ENCODE data around the gene ST3GAL3.
"Not testable (repeated sequence)": the region's sequence is repeated elsewhere in the genome, so short reads cannot be mapped to it uniquely, and the experiment has no call there.

Gene ST3GAL3

GRCh38 chr1:43769350-43769908, 62.1 kb downstream of the ST3GAL3 start:
- no peak overlapping the region for H3K9ac ChIP-seq (ENCODE audit: low read depth in 1 of 2, low read length in 2 of 2)
- H3K27ac ChIP-seq (ENCODE audit: low read depth, low read length): no peak overlapping the region
- no peaks in the 10 kb centered on the region for H3K27me3 ChIP-seq (ENCODE audit: control insufficient read depth in 1 of 2, insufficient read depth in 2 of 2, low read length in 2 of 2)
- H3K4me3 ChIP-seq (ENCODE audit: low read depth in 1 of 2, low read length in 2 of 2): no peak overlapping the region
- no peaks in the 10 kb centered on the region for H3K9me3 ChIP-seq (ENCODE audit: control insufficient read depth in 1 of 2, low read length in 2 of 2)
- no peaks in the 10 kb centered on the region for H3K36me3 ChIP-seq (ENCODE audit: control insufficient read depth in 1 of 2, insufficient read depth in 2 of 2, low read length in 2 of 2)
- H3K4me1 ChIP-seq (ENCODE audit: control insufficient read depth in 1 of 2, insufficient read depth in 2 of 2, low read length in 2 of 2): no peaks in the 10 kb centered on the region

- no peak overlapping the region for H3K9ac ChIP-seq (ENCODE audit: low read depth in 1 of 2, low read length in 2 of 2)
- H3K36me3 ChIP-seq (ENCODE audit: control insufficient read depth in 1 of 2, insufficient read depth in 2 of 2, low read length in 2 of 2): no peaks in the 10 kb centered on the region
- H3K4me1 ChIP-seq (ENCODE audit: control insufficient read depth in 1 of 2, insufficient read depth in 2 of 2, low read length in 2 of 2): no peaks in the 10 kb centered on the region
- no peaks in the 10 kb centered on the region for H3K27me3 ChIP-seq (ENCODE audit: control insufficient read depth in 1 of 2, insufficient read depth in 2 of 2, low read length in 2 of 2)
- no peaks in the 10 kb centered on the region for H3K9me3 ChIP-seq (ENCODE audit: control insufficient read depth in 1 of 2, low read length in 2 of 2)
- H3K4me3 ChIP-seq (ENCODE audit: low read depth in 1 of 2, low read length in 2 of 2): no peak overlapping the region
- no peak overlapping the region for H3K27ac ChIP-seq (ENCODE audit: low read depth, low read length)
These were observed 62.8 kb downstream of the ST3GAL3 start for GRCh38 chr1:43770111-43770510.

GRCh38 chr1:43772978-43773377, 65.6 kb downstream of the ST3GAL3 start:
- Histone ChIP-seq H3K36me3 (ENCODE audit: control insufficient read depth in 1 of 2, insufficient read depth in 2 of 2, low read length in 2 of 2) (no peaks in the 10 kb centered on the region), H3K4me3 (ENCODE audit: low read depth in 1 of 2, low read length in 2 of 2) (no peak overlapping the region), H3K27me3 (ENCODE audit: control insufficient read depth in 1 of 2, insufficient read depth in 2 of 2, low read length in 2 of 2) (no peaks in the 10 kb centered on the region), H3K9me3 (ENCODE audit: control insufficient read depth in 1 of 2, low read length in 2 of 2) (no peaks in the 10 kb centered on the region), H3K27ac (ENCODE audit: low read depth, low read length) (no peak overlapping the region), H3K9ac (ENCODE audit: low read depth in 1 of 2, low read length in 2 of 2) (no peak overlapping the region), H3K4me1 (ENCODE audit: control insufficient read depth in 1 of 2, insufficient read depth in 2 of 2, low read length in 2 of 2) (no peaks in the 10 kb centered on the region)

GRCh38 chr1:43773821-43774220, 66.5 kb downstream of the ST3GAL3 start:
- Histone ChIP-seq H3K9ac (ENCODE audit: low read depth in 1 of 2, low read length in 2 of 2) (no peak overlapping the region), H3K36me3 (ENCODE audit: control insufficient read depth in 1 of 2, insufficient read depth in 2 of 2, low read length in 2 of 2) (no peaks in the 10 kb centered on the region), H3K27ac (ENCODE audit: low read depth, low read length) (no peak overlapping the region), H3K4me3 (ENCODE audit: low read depth in 1 of 2, low read length in 2 of 2) (no peak overlapping the region), H3K27me3 (ENCODE audit: control insufficient read depth in 1 of 2, insufficient read depth in 2 of 2, low read length in 2 of 2) (no peaks in the 10 kb centered on the region), H3K9me3 (ENCODE audit: control insufficient read depth in 1 of 2, low read length in 2 of 2) (no peaks in the 10 kb centered on the region), H3K4me1 (ENCODE audit: control insufficient read depth in 1 of 2, insufficient read depth in 2 of 2, low read length in 2 of 2) (no peaks in the 10 kb centered on the region)

- Histone ChIP-seq H3K4me3 (ENCODE audit: low read depth in 1 of 2, low read length in 2 of 2) (no peak overlapping the region), H3K4me1 (ENCODE audit: control insufficient read depth in 1 of 2, insufficient read depth in 2 of 2, low read length in 2 of 2) (no peaks in the 10 kb centered on the region), H3K36me3 (ENCODE audit: control insufficient read depth in 1 of 2, insufficient read depth in 2 of 2, low read length in 2 of 2) (no peaks in the 10 kb centered on the region), H3K27me3 (ENCODE audit: control insufficient read depth in 1 of 2, insufficient read depth in 2 of 2, low read length in 2 of 2) (no peaks in the 10 kb centered on the region), H3K9ac (ENCODE audit: low read depth in 1 of 2, low read length in 2 of 2) (no peak overlapping the region), H3K9me3 (ENCODE audit: control insufficient read depth in 1 of 2, low read length in 2 of 2) (no peaks in the 10 kb centered on the region), H3K27ac (ENCODE audit: low read depth, low read length) (no peak overlapping the region)
These were observed 67.0 kb downstream of the ST3GAL3 start for GRCh38 chr1:43774359-43774758.

- Histone ChIP-seq H3K4me3 (ENCODE audit: low read depth in 1 of 2, low read length in 2 of 2) (no peak overlapping the region), H3K9ac (ENCODE audit: low read depth in 1 of 2, low read length in 2 of 2) (no peak overlapping the region), H3K9me3 (ENCODE audit: control insufficient read depth in 1 of 2, low read length in 2 of 2) (peaks cover 2 to 8% of the 10 kb centered on the region in 2 donors), H3K27ac (ENCODE audit: low read depth, low read length) (no peak overlapping the region), H3K36me3 (ENCODE audit: control insufficient read depth in 1 of 2, insufficient read depth in 2 of 2, low read length in 2 of 2) (no peaks in the 10 kb centered on the region), H3K27me3 (ENCODE audit: control insufficient read depth in 1 of 2, insufficient read depth in 2 of 2, low read length in 2 of 2) (no peaks in the 10 kb centered on the region), H3K4me1 (ENCODE audit: control insufficient read depth in 1 of 2, insufficient read depth in 2 of 2, low read length in 2 of 2) (no peaks in the 10 kb centered on the region)
These were observed 68.9 kb downstream of the ST3GAL3 start for GRCh38 chr1:43776043-43776761.

GRCh38 chr1:43777916-43778315, 70.6 kb downstream of the ST3GAL3 start:
- H3K36me3 ChIP-seq (ENCODE audit: control insufficient read depth in 1 of 2, insufficient read depth in 2 of 2, low read length in 2 of 2); H3K9ac ChIP-seq (ENCODE audit: low read depth in 1 of 2, low read length in 2 of 2); H3K4me3 ChIP-seq (ENCODE audit: low read depth in 1 of 2, low read length in 2 of 2); H3K9me3 ChIP-seq (ENCODE audit: control insufficient read depth in 1 of 2, low read length in 2 of 2); H3K27me3 ChIP-seq (ENCODE audit: control insufficient read depth in 1 of 2, insufficient read depth in 2 of 2, low read length in 2 of 2); H3K27ac ChIP-seq (ENCODE audit: low read depth, low read length); H3K4me1 ChIP-seq (ENCODE audit: control insufficient read depth in 1 of 2, insufficient read depth in 2 of 2, low read length in 2 of 2): not testable (repeated sequence)

GRCh38 chr1:43779266-43779665, 71.9 kb downstream of the ST3GAL3 start:
- Histone ChIP-seq H3K27ac (ENCODE audit: low read depth, low read length) (no peak overlapping the region), H3K9me3 (ENCODE audit: control insufficient read depth in 1 of 2, low read length in 2 of 2) (peaks cover 2 to 8% of the 10 kb centered on the region in 2 donors), H3K27me3 (ENCODE audit: control insufficient read depth in 1 of 2, insufficient read depth in 2 of 2, low read length in 2 of 2) (no peaks in the 10 kb centered on the region), H3K9ac (ENCODE audit: low read depth in 1 of 2, low read length in 2 of 2) (no peak overlapping the region), H3K36me3 (ENCODE audit: control insufficient read depth in 1 of 2, insufficient read depth in 2 of 2, low read length in 2 of 2) (no peaks in the 10 kb centered on the region), H3K4me3 (ENCODE audit: low read depth in 1 of 2, low read length in 2 of 2) (no peak overlapping the region), H3K4me1 (ENCODE audit: control insufficient read depth in 1 of 2, insufficient read depth in 2 of 2, low read length in 2 of 2) (no peaks in the 10 kb centered on the region)

- H3K9me3 ChIP-seq (ENCODE audit: control insufficient read depth in 1 of 2, low read length in 2 of 2): peaks cover 2 to 8% of the 10 kb centered on the region in 2 donors
- H3K36me3 ChIP-seq (ENCODE audit: control insufficient read depth in 1 of 2, insufficient read depth in 2 of 2, low read length in 2 of 2): no peaks in the 10 kb centered on the region
- H3K27me3 ChIP-seq (ENCODE audit: control insufficient read depth in 1 of 2, insufficient read depth in 2 of 2, low read length in 2 of 2): no peaks in the 10 kb centered on the region
- H3K27ac ChIP-seq (ENCODE audit: low read depth, low read length): no peak overlapping the region
- no peak overlapping the region for H3K4me3 ChIP-seq (ENCODE audit: low read depth in 1 of 2, low read length in 2 of 2)
- no peaks in the 10 kb centered on the region for H3K4me1 ChIP-seq (ENCODE audit: control insufficient read depth in 1 of 2, insufficient read depth in 2 of 2, low read length in 2 of 2)
- H3K9ac ChIP-seq (ENCODE audit: low read depth in 1 of 2, low read length in 2 of 2): no peak overlapping the region
These were observed 72.6 kb downstream of the ST3GAL3 start for GRCh38 chr1:43779805-43780403.

GRCh38 chr1:43781574-43781973, 74.2 kb downstream of the ST3GAL3 start:
- Histone ChIP-seq H3K4me3 (ENCODE audit: low read depth in 1 of 2, low read length in 2 of 2) (no peak overlapping the region), H3K27me3 (ENCODE audit: control insufficient read depth in 1 of 2, insufficient read depth in 2 of 2, low read length in 2 of 2) (no peaks in the 10 kb centered on the region)

More at GRCh38 chr1:43781574-43781973, 74.2 kb downstream of the ST3GAL3 start:
- no peaks in the 10 kb centered on the region for H3K36me3 ChIP-seq (ENCODE audit: control insufficient read depth in 1 of 2, insufficient read depth in 2 of 2, low read length in 2 of 2)
- peaks cover 0 to 2% of the 10 kb centered on the region in 2 donors for H3K4me1 ChIP-seq (ENCODE audit: control insufficient read depth in 1 of 2, insufficient read depth in 2 of 2, low read length in 2 of 2)
- no peak overlapping the region for H3K9ac ChIP-seq (ENCODE audit: low read depth in 1 of 2, low read length in 2 of 2)
- H3K27ac ChIP-seq (ENCODE audit: low read depth, low read length): no peak overlapping the region
- peaks cover 2 to 8% of the 10 kb centered on the region in 2 donors for H3K9me3 ChIP-seq (ENCODE audit: control insufficient read depth in 1 of 2, low read length in 2 of 2)
